ENCODE data around the gene MAP7. TPM values are rescaled to one million over a fixed set of nuclear protein-coding genes. Genes with fewer than 3 reads are reported as not detected.

Gene MAP7
- total RNA-seq, 2 experiments from 2014 or later: 0.45 to 0.49 TPM

DNA sequence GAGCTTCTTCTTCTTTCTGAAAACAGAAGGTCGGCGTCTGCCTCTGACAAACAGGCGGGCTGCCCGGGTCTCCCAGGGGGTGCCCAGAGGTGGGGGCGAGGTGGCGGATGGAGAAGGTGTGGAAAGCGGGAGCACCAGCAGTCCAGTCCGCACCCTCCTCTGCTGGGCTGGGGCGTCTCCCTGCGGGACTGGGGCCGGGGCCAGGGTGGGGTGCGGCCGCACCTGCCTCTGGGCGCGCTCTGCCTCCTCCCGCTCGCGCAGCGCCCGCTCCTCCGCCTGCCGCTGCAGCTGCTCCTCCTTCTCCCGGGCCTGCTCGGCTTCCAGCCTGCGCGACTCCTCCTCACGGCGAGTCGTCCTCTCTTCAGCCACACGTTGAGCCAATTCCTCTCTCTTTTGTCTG lies 189.4 kb downstream of the MAP7 start:
- Histone ChIP-seq H3K4me1 (ENCODE audit: insufficient read depth, low read length) (peaks cover 3% of the 10 kb centered on the region), H3K9me3 (ENCODE audit: control insufficient read depth in 1 of 2, insufficient read depth in 1 of 2, low read length in 2 of 2) (no peaks in the 10 kb centered on the region), H3K27ac (ENCODE audit: low read depth in 1 of 2, low read length in 2 of 2) (no peak overlapping the region), H3K36me3 (ENCODE audit: insufficient read depth, low read length) (no peaks in the 10 kb centered on the region), H3K4me3 (ENCODE audit: low read length) (no peak overlapping the region), H3K27me3 (ENCODE audit: control insufficient read depth in 1 of 2, insufficient read depth in 2 of 2, low read length in 2 of 2) (no peaks in the 10 kb centered on the region)
- Mint-ChIP-seq H3K4me1 (ENCODE audit: low read depth) (peaks cover 4% of the 10 kb centered on the region), H3K9me3 (no peaks in the 10 kb centered on the region), H3K27me3 (no peaks in the 10 kb centered on the region), H3K4me3 (no peak overlapping the region), H3K36me3 (ENCODE audit: low read depth) (no peaks in the 10 kb centered on the region), H3K27ac (no peak overlapping the region)
- TF ChIP-seq, protein P1, sequence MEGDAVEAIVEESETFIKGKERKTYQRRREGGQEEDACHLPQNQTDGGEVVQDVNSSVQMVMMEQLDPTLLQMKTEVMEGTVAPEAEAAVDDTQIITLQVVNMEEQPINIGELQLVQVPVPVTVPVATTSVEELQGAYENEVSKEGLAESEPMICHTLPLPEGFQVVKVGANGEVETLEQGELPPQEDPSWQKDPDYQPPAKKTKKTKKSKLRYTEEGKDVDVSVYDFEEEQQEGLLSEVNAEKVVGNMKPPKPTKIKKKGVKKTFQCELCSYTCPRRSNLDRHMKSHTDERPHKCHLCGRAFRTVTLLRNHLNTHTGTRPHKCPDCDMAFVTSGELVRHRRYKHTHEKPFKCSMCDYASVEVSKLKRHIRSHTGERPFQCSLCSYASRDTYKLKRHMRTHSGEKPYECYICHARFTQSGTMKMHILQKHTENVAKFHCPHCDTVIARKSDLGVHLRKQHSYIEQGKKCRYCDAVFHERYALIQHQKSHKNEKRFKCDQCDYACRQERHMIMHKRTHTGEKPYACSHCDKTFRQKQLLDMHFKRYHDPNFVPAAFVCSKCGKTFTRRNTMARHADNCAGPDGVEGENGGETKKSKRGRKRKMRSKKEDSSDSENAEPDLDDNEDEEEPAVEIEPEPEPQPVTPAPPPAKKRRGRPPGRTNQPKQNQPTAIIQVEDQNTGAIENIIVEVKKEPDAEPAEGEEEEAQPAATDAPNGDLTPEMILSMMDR (IDR thresholded peaks at IDR 0.05): no peak
- POLR2A ChIA-PET: no interaction called here
- CTCF ChIA-PET: interaction anchor here (1.1 kb wide), 1 partner anchor 17 kb away, joined by 3 read pairs; no protein-coding TSS in a partner anchor
- DNase-seq: no peak
- intact Hi-C loops (cut with DNase I, micrococcal nuclease): no loop called here
- no peak for ATAC-seq (ENCODE audit: poor library complexity)

DNA sequence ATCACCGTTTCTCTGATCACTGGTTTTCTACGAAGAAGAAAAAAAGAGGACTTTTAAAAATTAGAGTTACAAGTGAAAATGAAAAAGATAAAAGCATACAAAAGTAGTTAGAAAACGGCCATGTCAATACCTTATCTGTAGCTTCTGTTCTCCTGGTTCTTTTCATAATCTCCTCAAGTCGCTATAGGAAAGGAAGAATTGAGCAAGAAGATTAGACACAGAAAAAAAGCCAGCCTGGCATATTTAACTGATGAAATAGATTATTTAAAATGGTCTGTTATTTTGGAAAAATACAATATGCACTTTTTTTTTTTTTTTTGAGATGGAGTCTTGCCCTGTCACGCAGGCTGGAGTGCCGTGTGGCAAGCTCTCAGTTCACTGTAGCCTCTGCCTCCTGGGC lies 190.4 kb downstream of the MAP7 start:
- no peaks in the 10 kb centered on the region for H3K36me3 Mint-ChIP-seq (ENCODE audit: low read depth)

DNA sequence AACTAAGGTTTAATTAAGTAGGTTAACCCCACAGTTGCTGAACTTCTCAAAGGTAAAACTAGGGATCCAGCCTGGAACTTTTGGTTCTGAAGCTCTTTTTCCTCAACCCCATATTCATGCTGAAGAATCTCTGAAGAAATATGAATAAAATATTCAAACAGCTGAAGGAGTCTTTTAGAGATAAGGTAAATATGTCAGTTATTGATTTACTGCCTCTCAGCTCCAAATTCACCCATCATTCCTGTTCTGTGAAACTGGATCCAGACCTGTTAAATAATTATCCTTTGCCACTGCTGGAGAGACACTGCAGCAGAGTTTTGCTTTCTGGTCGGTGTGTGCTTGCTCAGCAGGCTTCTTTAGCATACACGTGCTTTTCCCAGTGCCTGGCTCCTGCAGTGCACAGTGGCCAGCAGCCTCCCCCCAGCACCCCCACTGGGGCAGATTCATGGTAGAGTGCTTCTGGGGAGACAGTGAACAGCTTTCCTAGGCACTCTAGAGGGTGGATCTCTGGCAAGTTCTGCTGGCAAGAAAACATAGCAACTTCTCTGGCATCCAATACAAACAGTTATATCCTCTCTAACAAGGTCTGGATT lies 198.6 kb downstream of the MAP7 start:
- ATAC-seq (ENCODE audit: poor library complexity): no peak
- POLR2A ChIA-PET: no interaction called here
- intact Hi-C loops (cut with DNase I, micrococcal nuclease): no loop called here
- Histone ChIP-seq H3K27ac (ENCODE audit: low read depth in 1 of 2, low read length in 2 of 2) (no peak overlapping the region), H3K4me1 (ENCODE audit: insufficient read depth, low read length) (no peaks in the 10 kb centered on the region), H3K27me3 (ENCODE audit: control insufficient read depth in 1 of 2, insufficient read depth in 2 of 2, low read length in 2 of 2) (no peaks in the 10 kb centered on the region), H3K4me3 (ENCODE audit: low read length) (no peak overlapping the region), H3K9me3 (ENCODE audit: control insufficient read depth in 1 of 2, insufficient read depth in 1 of 2, low read length in 2 of 2) (no peaks in the 10 kb centered on the region), H3K36me3 (ENCODE audit: insufficient read depth, low read length) (no peaks in the 10 kb centered on the region)
- Mint-ChIP-seq H3K4me1 (ENCODE audit: low read depth) (no peaks in the 10 kb centered on the region), H3K27ac (no peak overlapping the region), H3K27me3 (no peaks in the 10 kb centered on the region), H3K9me3 (no peaks in the 10 kb centered on the region), H3K4me3 (no peak overlapping the region), H3K36me3 (ENCODE audit: low read depth) (no peaks in the 10 kb centered on the region)
- no peak for DNase-seq
- TF ChIP-seq, protein P1 (IDR thresholded peaks at IDR 0.05): no peak
- CTCF ChIA-PET: no interaction called here

More for the DNA sequence above, 190.4 kb downstream of the MAP7 start:
- Mint-ChIP-seq H3K27me3 (no peaks in the 10 kb centered on the region), H3K4me1 (ENCODE audit: low read depth) (no peaks in the 10 kb centered on the region), H3K9me3 (no peaks in the 10 kb centered on the region), H3K27ac (no peak overlapping the region), H3K4me3 (no peak overlapping the region)
- H3K4me3 ChIP-seq (ENCODE audit: low read length): no peak overlapping the region
- no peak overlapping the region for H3K27ac ChIP-seq (ENCODE audit: low read depth in 1 of 2, low read length in 2 of 2)
- ChIA-PET CTCF (interaction anchor here (0.5 to 1.1 kb wide), 3 partner anchors 16 to 604 kb away, joined by 3 read pairs; no protein-coding TSS in a partner anchor), POLR2A (interaction anchor here (0.6 kb wide), 1 partner anchor 137 kb away, joined by 3 read pairs; no protein-coding TSS in a partner anchor)
- ATAC-seq (ENCODE audit: poor library complexity) (no peak), DNase-seq (no peak)
- H3K27me3 ChIP-seq (ENCODE audit: control insufficient read depth in 1 of 2, insufficient read depth in 2 of 2, low read length in 2 of 2): no peaks in the 10 kb centered on the region
- intact Hi-C loops (cut with DNase I, micrococcal nuclease): no loop called here
- no peaks in the 10 kb centered on the region for H3K9me3 ChIP-seq (ENCODE audit: control insufficient read depth in 1 of 2, insufficient read depth in 1 of 2, low read length in 2 of 2)
- TF ChIP-seq, protein P1 (IDR thresholded peaks at IDR 0.05): no peak
- no peaks in the 10 kb centered on the region for H3K4me1 ChIP-seq (ENCODE audit: insufficient read depth, low read length)
- H3K36me3 ChIP-seq (ENCODE audit: insufficient read depth, low read length): no peaks in the 10 kb centered on the region

All from CD4-positive, alpha-beta T cell (primary cell).